ENCODE measurements around the gene REX1BD. TPM values are rescaled to one million over a fixed set of nuclear protein-coding genes. Genes with fewer than 3 reads are reported as not detected.
A peak's percentile ranks its signal among the peaks of the same experiment; 100 is the strongest.

REX1BD gene
- total RNA-seq, 1 donor from 2014 or later = 41.3 TPM

- no peak for ATAC-seq
Observed at GRCh38 chr19:18616023-18616422, 27.4 kb downstream of the REX1BD start.

GRCh38 chr19:18617562-18617961 lies 29.0 kb downstream of the REX1BD start:
- no peak for ATAC-seq

GRCh38 chr19:18618236-18618635 lies 29.6 kb downstream of the REX1BD start:
- no peak for ATAC-seq

GRCh38 chr19:18620311-18620710 lies 31.7 kb downstream of the REX1BD start:
- peak; percentile 12 for ATAC-seq

- ATAC-seq = no peak
Observed at GRCh38 chr19:18620902-18621301, 32.3 kb downstream of the REX1BD start.

- no peak for ATAC-seq
Observed at GRCh38 chr19:18626906-18627305, 38.3 kb downstream of the REX1BD start.

- ATAC-seq = peak; percentile 37
Observed at GRCh38 chr19:18629166-18630088, 40.8 kb downstream of the REX1BD start.

- ATAC-seq = no peak
Observed at GRCh38 chr19:18633321-18633720, 44.7 kb downstream of the REX1BD start.

- peak; percentile 50 for ATAC-seq
Observed at GRCh38 chr19:18634612-18635297, 46.2 kb downstream of the REX1BD start.

GRCh38 chr19:18635831-18636182 lies 47.2 kb downstream of the REX1BD start:
- no peak for ATAC-seq

GRCh38 chr19:18636183-18636968 lies 47.8 kb downstream of the REX1BD start:
- peak; percentile 95 for ATAC-seq

- ATAC-seq = no peak
Observed at GRCh38 chr19:18636969-18637629, 48.5 kb downstream of the REX1BD start, which contains the start of gene KLHL26. TSS of gene KLHL26 (plus strand) at chr19:18637028. CDS start at chr19:18637055, 27 bp downstream.

- no peak for ATAC-seq
Observed at GRCh38 chr19:18637673-18638630, 49.4 kb downstream of the REX1BD start.

GRCh38 chr19:18639706-18640243 lies 51.2 kb downstream of the REX1BD start:
- ATAC-seq = no peak

Other genes starting within 250 kb of the REX1BD start
- 5.5 TPM for gene PGPEP1, start 248.2 kb upstream of the REX1BD start, total RNA-seq
- gene GDF15, start 202.6 kb upstream of the REX1BD start, total RNA-seq = 3.9 TPM
- 0.48 TPM for gene LRRC25, start 191.2 kb upstream of the REX1BD start, total RNA-seq
- 15.7 TPM for gene SSBP4, start 169.4 kb upstream of the REX1BD start, total RNA-seq
- 8.5 TPM for gene ISYNA1, start 150.7 kb upstream of the REX1BD start, total RNA-seq
- gene ELL, start 66.7 kb upstream of the REX1BD start, total RNA-seq = 7.5 TPM
- gene FKBP8, start 45.2 kb upstream of the REX1BD start, total RNA-seq = 125 TPM
- gene KXD1, start 30.9 kb upstream of the REX1BD start, total RNA-seq = 60.2 TPM
- gene UBA52, start 16.9 kb upstream of the REX1BD start, total RNA-seq = 1,224 TPM
- 7.9 TPM for gene CRLF1, start 18.0 kb downstream of the REX1BD start, total RNA-seq
- gene TMEM59L, start 24.1 kb downstream of the REX1BD start, total RNA-seq = 0.28 TPM
- gene KLHL26, start 48.2 kb downstream of the REX1BD start, total RNA-seq = 5.6 TPM
- gene CRTC1, start 94.9 kb downstream of the REX1BD start, total RNA-seq = 4.0 TPM
- gene COMP, start 202.5 kb downstream of the REX1BD start, total RNA-seq = 0.16 TPM
- 38.4 TPM for gene UPF1, start 243.2 kb downstream of the REX1BD start, total RNA-seq

Measured in esophagus mucosa (tissue), 1 donor.